Measurements from ENCODE around the gene MRAS.

DNA sequence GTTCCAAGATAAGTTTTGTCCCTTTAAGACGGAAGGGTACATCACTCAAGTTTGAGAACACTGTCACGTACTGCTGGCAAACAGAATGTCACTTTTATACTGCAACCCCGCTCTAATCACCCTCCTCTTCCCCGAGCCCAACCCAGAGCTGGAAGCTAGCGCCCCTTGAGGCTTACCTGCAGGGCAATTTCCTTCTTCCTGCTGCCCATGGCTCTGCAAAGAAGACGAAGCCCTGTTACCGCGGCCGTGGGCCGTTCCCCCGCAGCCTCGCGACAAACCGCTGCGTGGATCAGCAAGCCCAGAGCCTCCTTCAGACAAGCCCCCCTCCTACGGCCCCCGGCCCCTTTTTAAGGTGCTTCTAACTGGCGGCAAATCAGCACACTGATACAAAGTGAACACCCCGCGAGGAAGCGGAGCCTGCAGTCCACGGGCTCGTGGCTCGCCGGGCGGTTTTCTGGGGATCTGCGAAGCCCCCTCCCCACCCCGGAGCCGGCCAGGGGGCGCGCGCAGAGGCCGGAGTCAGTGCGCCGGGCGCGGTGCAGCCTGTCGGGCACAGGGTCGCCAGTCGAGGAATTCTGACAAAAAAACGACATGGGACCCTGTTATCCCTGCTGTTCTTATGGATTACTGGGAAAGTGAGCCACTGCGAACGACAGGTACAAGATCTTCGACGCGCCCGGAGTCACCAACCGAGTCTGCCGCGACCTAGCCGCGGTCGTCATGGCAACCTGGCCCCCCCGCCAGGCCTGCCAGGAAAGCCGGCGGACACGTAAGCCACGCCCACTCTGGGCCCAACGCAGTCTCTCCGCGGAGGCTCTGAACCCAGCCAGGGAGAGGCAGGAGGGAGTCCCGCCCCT, 19.0 kb upstream of the MRAS start, which contains the start of gene NME9:
- TF ChIP-seq, protein P1, sequence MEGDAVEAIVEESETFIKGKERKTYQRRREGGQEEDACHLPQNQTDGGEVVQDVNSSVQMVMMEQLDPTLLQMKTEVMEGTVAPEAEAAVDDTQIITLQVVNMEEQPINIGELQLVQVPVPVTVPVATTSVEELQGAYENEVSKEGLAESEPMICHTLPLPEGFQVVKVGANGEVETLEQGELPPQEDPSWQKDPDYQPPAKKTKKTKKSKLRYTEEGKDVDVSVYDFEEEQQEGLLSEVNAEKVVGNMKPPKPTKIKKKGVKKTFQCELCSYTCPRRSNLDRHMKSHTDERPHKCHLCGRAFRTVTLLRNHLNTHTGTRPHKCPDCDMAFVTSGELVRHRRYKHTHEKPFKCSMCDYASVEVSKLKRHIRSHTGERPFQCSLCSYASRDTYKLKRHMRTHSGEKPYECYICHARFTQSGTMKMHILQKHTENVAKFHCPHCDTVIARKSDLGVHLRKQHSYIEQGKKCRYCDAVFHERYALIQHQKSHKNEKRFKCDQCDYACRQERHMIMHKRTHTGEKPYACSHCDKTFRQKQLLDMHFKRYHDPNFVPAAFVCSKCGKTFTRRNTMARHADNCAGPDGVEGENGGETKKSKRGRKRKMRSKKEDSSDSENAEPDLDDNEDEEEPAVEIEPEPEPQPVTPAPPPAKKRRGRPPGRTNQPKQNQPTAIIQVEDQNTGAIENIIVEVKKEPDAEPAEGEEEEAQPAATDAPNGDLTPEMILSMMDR (IDR thresholded peaks at IDR 0.05; ENCODE audit: poor library complexity): peak; percentile 57
- TF ChIP-seq EZH2phosphoT487 (IDR thresholded peaks at IDR 0.05; ENCODE audit: low read depth, severe bottlenecking, unreplicated experiment) (no peak), EZH2 (IDR thresholded peaks at IDR 0.05; ENCODE audit: borderline replicate concordance) (no peak)
